Stimulated activated CD8-positive, alpha-beta memory T cell treated with anti-CD3 and anti-CD28 coated beads, Interleukin-7, amount 100 ng/mL, for 24 hours (primary cell): ENCODE measurements around the gene RINL.

ENCODE experiments used
- DNase-seq: peaks from one replicate; pipeline ENCODE4 v3.0.0-alpha.2; 2020; ENCODE audit warnings: low read depth

Gene RINL

GRCh38 chr19:38877781-38878574 is at the start of gene RINL:
Gene RINL, minus strand, starts transcription at chr19:38878275. Its CDS starts 1,533 bp downstream, at chr19:38876742.
- no peak for DNase-seq

DNA sequence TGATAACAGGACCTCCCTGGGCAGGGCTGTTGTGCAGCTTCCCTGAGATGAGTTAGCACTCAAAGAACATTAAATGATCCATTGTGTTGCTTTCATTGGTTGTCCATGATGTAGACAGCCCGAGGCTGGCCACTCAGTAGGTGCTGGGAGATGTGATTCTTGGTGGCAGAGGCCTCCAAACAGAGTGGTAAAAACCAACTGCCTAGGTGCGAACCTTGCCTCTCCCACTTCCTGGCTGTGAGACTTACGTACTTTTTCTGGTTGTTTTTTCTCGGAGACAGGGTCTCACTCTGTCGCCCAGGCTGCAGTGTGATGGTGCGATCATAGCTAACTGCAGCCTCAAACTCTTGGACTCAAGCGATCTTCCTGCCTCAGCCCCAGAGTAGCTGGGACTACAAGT is 46.3 kb upstream of the RINL start:
- DNase-seq, result no peak

DNA sequence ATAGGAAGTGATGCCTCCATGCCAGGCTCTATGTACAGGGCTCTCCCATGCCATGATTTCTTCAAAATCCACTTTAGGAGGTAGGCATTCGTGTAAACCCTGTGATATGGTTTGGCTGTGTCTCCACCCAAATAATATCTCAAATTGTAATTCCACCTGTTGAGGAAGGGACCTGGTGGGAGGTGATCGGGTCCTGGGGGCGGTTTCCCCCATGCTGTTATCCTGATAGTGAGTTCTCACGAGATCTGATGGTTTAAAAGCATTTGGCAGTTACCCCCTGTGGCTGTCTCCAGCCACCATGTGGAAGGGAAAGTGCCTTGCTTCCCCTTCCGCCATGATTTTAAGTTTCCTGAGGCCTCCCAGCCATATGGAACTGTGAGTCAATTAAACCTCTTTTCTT is 44.4 kb upstream of the RINL start:
- DNase-seq, result no peak

DNA sequence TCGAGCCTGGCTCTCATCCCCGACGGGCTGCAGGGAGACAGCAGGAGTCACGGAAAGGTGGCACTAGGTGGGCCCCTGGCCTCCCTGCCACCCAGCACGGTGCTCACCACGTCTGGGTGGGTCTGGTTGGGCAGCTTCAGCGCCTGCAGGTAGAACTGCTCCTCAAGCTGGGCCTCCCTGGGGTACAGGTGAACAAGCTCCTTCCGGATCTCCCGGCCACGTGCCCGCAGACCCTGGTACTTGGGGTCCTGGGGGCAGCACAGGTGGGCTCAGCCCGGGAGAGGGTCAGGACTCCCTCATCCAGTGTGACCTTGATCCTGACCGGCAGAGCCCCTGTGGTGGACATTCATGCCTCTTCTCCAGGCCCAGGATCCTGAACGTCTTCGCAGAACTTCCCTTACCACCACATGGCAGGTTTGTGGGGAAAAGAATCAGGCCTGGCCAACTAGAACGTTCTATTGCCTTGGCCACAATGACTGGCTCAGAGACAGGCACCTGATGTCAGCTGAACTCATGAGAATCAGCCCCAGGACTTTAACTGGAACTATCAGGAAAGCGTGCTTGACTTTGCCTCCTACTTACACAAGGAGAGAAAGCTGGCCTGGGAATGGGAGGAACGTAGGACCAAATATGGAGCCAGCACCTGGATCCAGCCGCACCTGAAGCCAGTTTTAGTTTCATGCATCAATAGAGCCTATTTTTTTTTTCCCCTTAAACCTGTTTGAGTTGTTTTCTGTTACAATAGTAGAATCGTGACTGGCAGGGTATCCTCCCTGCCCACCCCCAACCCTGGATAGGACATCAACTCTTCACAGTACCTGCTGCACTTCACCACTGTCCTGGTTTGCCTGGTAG is 43.6 kb upstream of the RINL start:
- no peak for DNase-seq

GRCh38 chr19:38920602-38921419 is 42.7 kb upstream of the RINL start:
- no peak for DNase-seq

DNA sequence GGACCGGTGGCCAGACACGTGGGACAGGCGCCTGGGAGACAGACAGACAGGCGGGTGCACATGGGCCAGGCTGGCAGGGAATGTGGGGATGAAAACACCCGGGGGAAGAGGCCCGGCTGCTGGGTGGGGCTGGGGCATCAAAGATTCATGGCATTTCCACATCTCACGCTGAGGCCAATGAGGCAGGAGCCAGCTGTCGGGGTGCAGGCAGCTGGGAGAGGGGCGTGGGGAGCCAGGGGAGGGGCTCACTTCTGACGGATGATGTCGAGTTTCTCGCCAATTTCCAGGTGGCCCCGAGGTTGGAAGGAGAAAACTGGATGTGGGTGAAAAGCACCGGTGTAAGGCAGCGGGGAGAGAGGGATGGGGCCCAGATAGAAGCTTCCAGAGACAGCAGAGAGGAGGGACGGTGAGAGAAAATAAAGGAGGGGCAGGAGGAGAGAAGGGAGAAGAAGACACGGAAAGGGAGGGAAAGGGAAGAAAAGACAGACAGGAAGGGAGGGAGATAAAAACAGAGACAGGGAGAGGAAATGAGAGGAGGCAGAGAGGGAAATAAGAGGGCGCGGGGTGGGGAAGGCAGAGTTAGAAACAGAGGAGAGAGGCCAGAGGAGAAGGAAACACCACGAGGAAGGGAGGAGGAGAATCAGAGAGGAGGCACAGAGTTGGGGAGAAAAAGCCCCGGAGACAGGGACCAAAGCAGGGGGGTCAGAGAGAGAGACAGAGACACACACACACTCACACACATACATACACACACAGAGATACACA is 41.9 kb upstream of the RINL start:
- DNase-seq, result no peak

DNA sequence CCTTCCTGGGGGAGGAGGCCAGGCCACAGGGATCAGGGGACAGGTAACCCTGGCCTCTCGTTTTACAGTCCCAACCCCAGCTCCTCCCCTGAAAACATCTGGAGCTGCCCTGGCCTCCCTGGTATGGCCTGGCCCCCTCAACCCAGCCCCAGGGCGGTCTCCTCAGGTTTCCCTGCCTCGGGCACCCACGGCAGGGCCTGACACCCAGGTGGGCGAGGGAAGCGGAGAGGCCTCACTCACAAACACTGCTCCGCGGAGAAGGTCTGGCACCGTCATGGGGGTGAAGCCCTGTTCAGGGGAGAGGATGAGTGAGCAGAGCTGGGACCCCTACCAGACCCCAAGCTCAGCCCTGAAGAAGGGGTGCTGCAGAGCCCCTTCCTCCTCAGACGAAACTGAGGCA is 40.5 kb upstream of the RINL start:
- DNase-seq, result no peak

- DNase-seq, result no peak
Observed at GRCh38 chr19:38917921-38918491, 39.9 kb upstream of the RINL start.

- no peak for DNase-seq
Observed at GRCh38 chr19:38917516-38917915, 39.4 kb upstream of the RINL start.

DNA sequence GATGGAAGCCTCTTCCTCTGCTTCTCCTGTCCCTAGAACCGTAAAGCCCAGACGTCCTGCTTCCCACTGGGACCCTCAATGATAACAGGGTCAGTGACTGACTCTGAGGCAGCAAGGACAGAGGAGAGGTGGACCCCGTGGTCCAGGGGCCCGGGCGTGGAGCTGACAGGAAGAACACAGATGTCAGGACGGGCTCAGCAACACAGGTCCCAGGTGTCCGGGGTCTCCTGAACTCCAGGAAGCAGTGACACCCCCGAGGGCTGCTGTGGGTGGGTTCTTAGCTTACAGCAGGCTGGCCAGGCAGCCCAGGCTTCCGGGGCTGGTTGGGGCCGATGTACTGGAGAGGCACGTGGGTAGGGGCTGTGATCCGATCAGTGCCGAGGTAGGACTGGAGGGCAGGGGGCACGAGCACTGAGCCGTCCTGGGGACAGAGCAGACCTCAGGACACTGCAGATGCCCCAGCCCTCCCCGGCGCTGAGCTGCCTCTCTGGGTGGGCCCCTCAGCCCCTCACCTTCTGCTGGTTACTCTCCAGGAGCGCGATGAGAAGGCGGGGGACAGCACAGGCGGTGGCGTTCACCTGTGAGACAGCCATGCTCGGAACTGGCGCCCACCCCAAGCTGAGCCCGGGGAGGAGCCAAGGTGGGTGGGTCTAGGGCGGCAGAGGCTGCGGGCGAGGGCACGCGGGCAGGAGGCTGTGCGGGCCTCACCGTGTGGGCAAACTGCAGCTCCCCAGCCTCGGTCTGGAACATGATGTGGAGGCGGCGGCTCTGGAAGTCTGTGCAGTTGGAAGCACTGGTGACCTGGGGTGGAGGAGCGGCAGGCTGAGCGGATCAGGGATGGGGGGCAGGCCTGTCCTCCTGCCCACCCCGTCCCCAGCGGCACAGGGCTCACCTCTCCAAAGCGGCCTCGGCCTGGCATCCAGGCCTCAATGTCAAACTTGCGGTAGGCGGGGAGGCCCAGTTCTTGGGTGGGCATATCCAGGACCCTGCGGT is 37.5 kb upstream of the RINL start:
- no peak for DNase-seq

GRCh38 chr19:38913958-38914357 is 35.9 kb upstream of the RINL start:
- no peak for DNase-seq

- DNase-seq, result no peak
Observed at GRCh38 chr19:38912600-38913514, 34.8 kb upstream of the RINL start.

DNA sequence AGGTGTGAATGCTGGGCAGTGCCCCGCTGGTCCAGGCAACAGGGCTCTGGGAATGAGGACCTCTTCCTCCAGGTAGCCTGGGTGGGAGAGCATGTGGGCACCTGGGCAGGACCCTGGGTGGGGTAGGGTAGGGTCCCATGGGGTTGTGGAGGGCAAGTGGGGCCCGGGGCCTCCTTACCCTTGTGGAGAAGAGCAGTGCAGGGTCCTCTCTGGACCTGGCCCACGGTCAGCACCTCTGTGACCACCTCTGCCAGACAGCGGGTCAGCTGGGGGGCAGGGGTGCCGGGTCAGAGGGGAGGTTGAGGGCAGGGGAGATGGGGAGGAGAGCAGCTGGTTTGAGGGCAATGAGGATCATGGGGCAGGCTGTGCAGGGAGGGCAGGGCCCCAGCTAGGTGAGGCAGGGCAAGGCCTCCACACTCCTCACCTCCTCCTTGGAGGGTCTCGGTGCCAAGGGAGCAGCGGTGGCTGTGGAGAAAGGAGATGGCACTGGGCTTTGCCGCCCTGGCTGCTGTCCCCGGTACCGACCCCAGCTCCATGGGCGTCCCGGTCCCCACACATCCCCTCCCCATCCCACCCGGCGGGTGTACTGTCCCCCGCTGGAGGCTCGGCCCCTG is 33.4 kb upstream of the RINL start:
- no peak for DNase-seq

DNA sequence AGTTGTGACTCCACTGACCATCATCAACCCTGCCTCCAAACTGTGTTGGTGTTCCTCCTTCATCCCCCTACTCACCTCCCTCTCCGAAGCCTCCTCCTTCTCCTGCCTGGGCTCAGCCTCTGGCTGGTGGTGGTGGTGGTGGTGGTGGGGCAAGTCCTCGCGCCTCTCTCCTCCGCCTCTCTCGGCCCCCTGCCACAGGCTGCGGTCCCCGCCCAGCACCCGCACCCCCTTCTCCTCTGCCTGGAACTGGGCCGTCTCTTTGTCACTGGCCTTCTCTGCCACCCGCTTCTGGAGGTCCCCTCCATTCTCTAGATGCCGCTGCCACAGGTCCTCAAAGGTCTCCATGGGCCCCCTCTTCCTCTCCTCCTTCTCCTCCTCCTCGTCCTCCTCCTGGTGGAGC is 32.4 kb upstream of the RINL start:
- no peak for DNase-seq

- no peak for DNase-seq
Observed at GRCh38 chr19:38908911-38909310, 30.8 kb upstream of the RINL start.

DNA sequence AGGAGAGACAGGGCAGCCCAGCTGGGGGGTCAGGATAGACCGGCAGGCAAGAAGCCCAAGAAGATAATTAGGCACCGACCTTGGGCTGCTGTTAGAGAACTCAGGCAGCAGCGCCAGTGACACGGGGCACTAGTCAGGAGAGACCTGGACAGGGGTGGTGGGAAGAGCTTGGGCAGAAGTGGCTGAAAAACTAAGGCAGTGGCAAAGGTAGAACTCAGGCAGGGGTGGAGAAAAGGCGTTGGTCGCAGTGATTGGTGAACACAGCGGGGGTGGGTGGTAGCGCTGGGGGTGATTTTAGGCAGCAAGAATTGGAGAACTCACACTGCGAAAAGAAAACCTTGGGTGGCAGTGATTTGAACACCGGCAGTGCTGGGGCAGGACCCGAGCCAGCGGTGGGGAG is 29.6 kb upstream of the RINL start:
- no peak for DNase-seq

- DNase-seq, result no peak
Observed at GRCh38 chr19:38907227-38907626, 29.2 kb upstream of the RINL start.

DNA sequence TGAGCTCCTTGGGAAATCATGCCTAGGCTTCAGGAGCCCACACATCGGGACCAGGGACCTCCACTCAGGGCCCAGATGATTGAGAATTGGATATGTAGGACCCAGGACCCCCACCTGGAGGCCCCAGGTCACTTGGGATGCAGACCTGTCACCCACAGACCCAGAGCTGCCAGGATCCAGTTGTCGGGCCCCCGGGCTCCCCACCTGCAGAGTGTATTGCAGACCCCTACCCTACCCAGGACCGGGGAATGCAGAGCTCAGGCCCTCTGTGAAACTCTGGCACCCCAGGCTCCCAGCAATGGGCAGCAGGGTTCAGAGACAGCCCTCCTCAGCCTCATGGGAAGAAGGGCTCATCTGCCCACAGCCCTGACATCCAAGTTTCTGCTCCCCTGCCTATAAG is 27.5 kb upstream of the RINL start:
- DNase-seq, result no peak
